Sigmoid colon (tissue), 7 donors: ENCODE results near the gene OPA3. TPM values are rescaled to one million over a fixed set of nuclear protein-coding genes. Genes with fewer than 3 reads are reported as not detected.

Experiments
- DNase-seq: peaks from one replicate; pipeline ENCODE4 v3.0.0-alpha.2; 2019
- H3K27ac ChIP-seq, 4 donors: fragments of 200-600 bp; sonication (generic); one replicate each; pipeline ENCODE4 v1.5.1; 2016 to 2019; ENCODE audit warnings: mild to moderate bottlenecking in 1 of 4
- H3K27me3 ChIP-seq, 3 donors: fragments of 200-600 bp; sonication (generic); one replicate each; pipeline ENCODE4 v1.5.1; 2019; ENCODE audit warnings: mild to moderate bottlenecking in 1 of 3
- H3K36me3 ChIP-seq, 4 donors: fragments of 200-600 bp; sonication (generic); one replicate each; pipeline ENCODE4 v1.5.1; 2016 to 2019
- H3K4me1 ChIP-seq, 4 donors: fragments of 200-600 bp; sonication (generic); one replicate each; pipeline ENCODE4 v1.5.1; 2017 to 2019
- H3K4me3 ChIP-seq, 4 donors: fragments of 200-600 bp; sonication (generic); one replicate each; pipeline ENCODE4 v1.5.1; 2017 to 2019; ENCODE audit warnings: mild to moderate bottlenecking in 2 of 4, moderate library complexity in 1 of 4
- H3K9me3 ChIP-seq, 4 donors: fragments of 200-600 bp in 3 of 4; sonication (generic) in 3 of 4; one replicate each; pipeline versions ENCODE4 v1.5.1 to v1.6.1; 2013 to 2019
- EP300 ChIP-seq, 4 donors: sonication (generic); formaldehyde crosslinking; IDR thresholded peaks; one replicate each; pipeline ENCODE4 v1.6.1; 2017; ENCODE audit warnings: antibody characterized with exemption in 4 of 4
- POLR2A ChIP-seq, 2 donors: fragments of 450-650 bp; IDR thresholded peaks; one replicate each; pipeline ENCODE4 v1.6.1; 2016; ENCODE audit warnings: antibody characterized with exemption in 2 of 2, mild to moderate bottlenecking in 2 of 2, moderate library complexity in 2 of 2
- POLR2AphosphoS5 ChIP-seq, 4 donors: sonication (generic); formaldehyde crosslinking; IDR thresholded peaks; one replicate each; pipeline ENCODE4 v1.6.1; 2017; ENCODE audit warnings: antibody characterized with exemption in 4 of 4
- WGBS, 2 donors: extraction: QIAGEN DNeasy Blood & Tissue Kit; methylation state at CpG; one replicate each; pipeline ENCODE4 v1.1.7; 2013; 5-methylcytosine and 5-hydroxymethylcytosine counted together
- intact Hi-C: fragments of 100-400 bp; cut with DNase I; formaldehyde crosslinking; loops from one replicate; pipeline ENCODE4 v1.15.1; 2023
- polyA plus RNA-seq, 3 donors: library from polyadenylated mRNA; stranded (reverse); fragments of 200-250 nt; gene quantifications; one replicate each; pipeline ENCODE4 v1.2.3, GENCODE V29; 2013
- total RNA-seq, 4 donors: library from RNA; depleted of rRNA; stranded (reverse); fragments of >200 nt; gene quantifications; one replicate each; pipeline ENCODE4 v1.1.0, GENCODE V29; 2016
- TF ChIP-seq, protein P1 (sequence below), 4 experiments: fragments of 450-650 bp in 3 of 4; fragments of 200-600 bp in 1 of 4; IDR thresholded peaks; one replicate each; pipeline ENCODE4 v1.5.1; 2016 to 2019; ENCODE audit warnings: antibody characterized with exemption in 4 of 4, mild to moderate bottlenecking in 3 of 4, moderate library complexity in 2 of 4
- donor health status: healthy with polysubstance abuse.
- donor health status: Bipolar disorder and iron deficiency.
- donor health status: healthy.

The OPA3 gene
- total and polyA plus RNA-seq, 7 donors, result 3.0 to 11.3 (median 7.2) TPM

DNA sequence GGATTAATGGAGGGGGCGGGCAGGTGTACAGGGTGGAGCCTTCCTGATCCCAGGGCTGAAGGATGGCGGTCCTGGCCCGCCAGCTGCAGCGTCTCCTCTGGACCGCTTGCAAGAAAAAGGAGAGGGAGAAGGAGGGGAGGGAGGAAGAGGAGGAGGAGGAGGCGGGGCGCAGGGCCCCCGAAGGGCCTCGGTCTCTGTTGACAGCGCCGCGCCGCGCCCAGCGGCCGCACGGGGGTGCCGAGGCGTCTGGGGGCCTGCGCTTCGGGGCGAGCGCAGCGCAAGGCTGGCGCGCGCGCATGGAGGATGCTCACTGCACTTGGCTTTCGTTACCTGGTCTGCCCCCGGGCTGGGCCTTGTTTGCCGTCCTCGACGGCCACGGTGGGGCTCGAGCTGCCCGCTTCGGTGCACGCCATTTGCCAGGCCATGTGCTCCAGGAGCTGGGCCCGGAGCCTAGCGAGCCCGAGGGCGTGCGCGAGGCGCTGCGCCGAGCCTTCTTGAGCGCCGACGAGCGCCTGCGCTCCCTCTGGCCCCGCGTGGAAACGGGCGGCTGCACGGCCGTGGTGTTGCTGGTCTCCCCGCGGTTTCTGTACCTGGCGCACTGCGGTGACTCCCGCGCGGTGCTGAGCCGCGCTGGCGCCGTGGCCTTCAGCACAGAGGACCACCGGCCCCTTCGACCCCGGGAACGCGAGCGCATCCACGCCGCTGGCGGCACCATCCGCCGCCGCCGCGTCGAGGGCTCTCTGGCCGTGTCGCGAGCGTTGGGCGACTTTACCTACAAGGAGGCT, 86.0 kb downstream of the OPA3 start, which contains the start of gene PPM1N:
Gene PPM1N (plus strand): TSS at position 33 of the 785 bp plus-strand sequence. CDS start 30 bp downstream, at position 63.
- peak within 1 kb of the TSS; percentile 35 to 54 (median 42) for H3K27ac ChIP-seq
- intact Hi-C loops, result no loop called here
- no peak for DNase-seq
- peaks cover 0 to 40% (median 35%) of the 10 kb centered on the region in 4 donors for H3K4me1 ChIP-seq
- no peaks in the 10 kb centered on the region for H3K36me3 ChIP-seq
- H3K9me3 ChIP-seq, result no peaks in the 10 kb centered on the region
- peaks cover 4 to 35% (median 11%) of the 10 kb centered on the region in 3 donors for H3K27me3 ChIP-seq
- H3K4me3 ChIP-seq, result peak within 1 kb of the TSS; percentile 14 to 86 (median 69)
- WGBS, 2 donors, result 3 to 10% methylated on average over 89 of the region's 89 CpGs
- TF ChIP-seq POLR2AphosphoS5 (IDR thresholded peaks at IDR 0.05), result no peak
- TF ChIP-seq, protein P1, sequence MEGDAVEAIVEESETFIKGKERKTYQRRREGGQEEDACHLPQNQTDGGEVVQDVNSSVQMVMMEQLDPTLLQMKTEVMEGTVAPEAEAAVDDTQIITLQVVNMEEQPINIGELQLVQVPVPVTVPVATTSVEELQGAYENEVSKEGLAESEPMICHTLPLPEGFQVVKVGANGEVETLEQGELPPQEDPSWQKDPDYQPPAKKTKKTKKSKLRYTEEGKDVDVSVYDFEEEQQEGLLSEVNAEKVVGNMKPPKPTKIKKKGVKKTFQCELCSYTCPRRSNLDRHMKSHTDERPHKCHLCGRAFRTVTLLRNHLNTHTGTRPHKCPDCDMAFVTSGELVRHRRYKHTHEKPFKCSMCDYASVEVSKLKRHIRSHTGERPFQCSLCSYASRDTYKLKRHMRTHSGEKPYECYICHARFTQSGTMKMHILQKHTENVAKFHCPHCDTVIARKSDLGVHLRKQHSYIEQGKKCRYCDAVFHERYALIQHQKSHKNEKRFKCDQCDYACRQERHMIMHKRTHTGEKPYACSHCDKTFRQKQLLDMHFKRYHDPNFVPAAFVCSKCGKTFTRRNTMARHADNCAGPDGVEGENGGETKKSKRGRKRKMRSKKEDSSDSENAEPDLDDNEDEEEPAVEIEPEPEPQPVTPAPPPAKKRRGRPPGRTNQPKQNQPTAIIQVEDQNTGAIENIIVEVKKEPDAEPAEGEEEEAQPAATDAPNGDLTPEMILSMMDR (IDR thresholded peaks at IDR 0.05), result no peak
- TF ChIP-seq EP300 (IDR thresholded peaks at IDR 0.05), result no peak
- TF ChIP-seq POLR2A (IDR thresholded peaks at IDR 0.05), result no peak

DNA sequence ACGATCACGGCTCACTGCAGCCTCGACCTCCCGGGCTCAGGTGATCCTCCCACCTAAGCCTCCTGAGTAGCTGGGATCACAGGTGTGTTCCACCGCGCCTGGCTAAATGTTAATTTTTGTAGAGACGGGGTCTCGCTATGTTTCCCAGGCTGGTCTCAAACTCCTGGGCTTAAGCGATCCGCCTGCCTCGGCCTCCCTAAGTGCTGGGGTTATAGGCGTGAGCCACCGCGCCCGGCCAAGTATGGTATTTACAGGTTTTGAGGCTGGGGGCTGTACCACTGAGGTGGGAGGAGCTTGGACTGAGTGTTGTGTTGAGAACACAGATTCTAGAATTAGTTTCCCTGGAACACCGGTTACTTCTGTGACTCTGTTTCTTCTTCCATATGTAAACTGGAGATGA, 86.8 kb downstream of the OPA3 start:
- no peaks in the 10 kb centered on the region for H3K36me3 ChIP-seq
- H3K27me3 ChIP-seq, result peaks cover 4 to 35% (median 11%) of the 10 kb centered on the region in 3 donors
- H3K27ac ChIP-seq, result no peak overlapping the region
- no peak for TF ChIP-seq POLR2AphosphoS5 (IDR thresholded peaks at IDR 0.05)
- TF ChIP-seq, protein P1 (IDR thresholded peaks at IDR 0.05), result no peak
- no peak for TF ChIP-seq EP300 (IDR thresholded peaks at IDR 0.05)
- TF ChIP-seq POLR2A (IDR thresholded peaks at IDR 0.05), result no peak
- peaks cover 0 to 46% (median 37%) of the 10 kb centered on the region in 4 donors for H3K4me1 ChIP-seq
- no peaks in the 10 kb centered on the region for H3K9me3 ChIP-seq
- no peak for DNase-seq
- no peak overlapping the region for H3K4me3 ChIP-seq
- intact Hi-C loops, result no loop called here
- WGBS, 2 donors, result 16 to 26% methylated on average over 16 of the region's 16 CpGs

DNA sequence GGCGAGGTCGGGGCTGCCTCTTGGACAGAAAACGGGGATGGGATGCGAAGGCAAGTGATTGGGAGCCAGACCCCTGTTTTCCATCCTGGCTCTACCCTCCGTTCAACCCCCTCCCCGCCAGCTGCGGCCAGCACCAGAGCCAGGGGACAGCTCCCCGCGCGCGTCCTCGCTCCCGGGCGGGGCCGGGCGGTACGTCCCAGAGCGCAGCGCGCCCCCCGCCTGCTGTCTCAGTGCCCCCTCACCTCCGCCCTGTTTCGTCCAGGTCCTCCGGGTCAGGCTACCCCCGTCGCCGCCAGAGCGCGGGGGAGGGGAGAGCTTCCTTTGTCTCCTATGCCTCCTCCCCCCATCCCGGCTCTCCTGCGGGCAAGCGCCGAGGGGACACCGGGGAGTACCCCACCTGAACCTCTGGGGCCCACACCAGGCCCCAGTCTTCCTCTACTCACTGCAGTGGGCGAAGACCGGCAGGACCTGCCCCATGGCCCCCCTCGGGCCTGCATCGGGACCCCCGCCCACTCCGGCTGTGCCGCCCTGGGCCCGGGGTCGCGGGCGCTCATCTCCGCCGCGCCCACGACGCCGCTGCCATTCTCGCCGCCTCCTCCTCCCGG, 88.2 kb downstream of the OPA3 start:
- Histone ChIP-seq H3K9me3 (no peaks in the 10 kb centered on the region), H3K27me3 (peaks cover 4 to 31% (median 11%) of the 10 kb centered on the region in 3 donors), H3K4me3 (peak overlapping the region; percentile 50 to 86 (median 69)), H3K27ac (peak overlapping the region; percentile 48 to 73 (median 66)), H3K36me3 (no peaks in the 10 kb centered on the region), H3K4me1 (peaks cover 0 to 54% (median 47%) of the 10 kb centered on the region in 4 donors)
- TF ChIP-seq EP300 (IDR thresholded peaks at IDR 0.05), result no peak
- TF ChIP-seq, protein P1 (IDR thresholded peaks at IDR 0.05), result no peak
- no peak for DNase-seq
- intact Hi-C loops, result no loop called here
- WGBS, 2 donors, result 1% methylated on average over 54 of the region's 54 CpGs

DNA sequence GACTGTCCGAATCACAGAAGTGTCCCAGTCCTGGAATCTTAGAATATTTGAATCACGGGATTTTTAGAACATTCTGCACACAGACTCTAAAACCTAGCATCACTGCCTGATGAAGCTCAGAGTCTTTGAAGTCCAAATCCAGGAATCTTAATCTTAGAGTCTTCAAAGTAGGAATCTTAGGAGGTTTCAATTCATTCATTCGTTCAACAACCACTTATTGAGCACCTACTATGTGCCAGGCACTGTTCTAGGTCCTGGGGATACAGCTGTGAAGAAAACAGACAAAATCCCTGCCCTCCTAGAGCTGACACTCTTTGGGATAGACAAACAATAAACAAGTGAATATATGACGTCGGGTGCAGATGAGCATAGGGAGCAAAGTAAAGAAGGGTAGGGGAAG, 89.4 kb downstream of the OPA3 start:
- 66 to 90% methylated on average over 5 of the region's 5 CpGs for WGBS, 2 donors
- intact Hi-C loops, result no loop called here
- Histone ChIP-seq H3K4me1 (peaks cover 0 to 54% (median 47%) of the 10 kb centered on the region in 4 donors), H3K4me3 (no peak overlapping the region), H3K27me3 (peaks cover 4 to 20% (median 11%) of the 10 kb centered on the region in 3 donors), H3K9me3 (no peaks in the 10 kb centered on the region), H3K36me3 (no peaks in the 10 kb centered on the region), H3K27ac (no peak overlapping the region)
- TF ChIP-seq, protein P1 (IDR thresholded peaks at IDR 0.05), result no peak
- no peak for TF ChIP-seq EP300 (IDR thresholded peaks at IDR 0.05)
- TF ChIP-seq POLR2AphosphoS5 (IDR thresholded peaks at IDR 0.05), result no peak
- no peak for TF ChIP-seq POLR2A (IDR thresholded peaks at IDR 0.05)
- no peak for DNase-seq
